HL-60 (cell line): ENCODE data around the gene EPHX1.

Experiments
- CTCF ChIP-seq: IDR thresholded peaks from one replicate; pipeline ENCODE4 v1.5.1; 2011; ENCODE audit warnings: low read length, control low read depth, inconsistent platforms; ENCODE audit not compliant: insufficient read depth
- GABPA ChIP-seq: IDR thresholded peaks from 2 replicates; pipeline ENCODE4 v1.6.1; 2012; ENCODE audit warnings: low read depth

- no peak for TF ChIP-seq CTCF
- TF ChIP-seq GABPA: no peak
These were observed 32.8 kb upstream of the EPHX1 start for GRCh38 chr1:225777058-225777582.
